ENCODE measurements around the gene CELF4.
A peak's percentile ranks its signal among the peaks of the same experiment; 100 is the strongest.

CELF4 gene

GRCh38 chr18:37494406-37494805 lies 71.2 kb downstream of the CELF4 start:
- no peak for DNase-seq (ENCODE audit: low spot score)

GRCh38 chr18:37493352-37493935 lies 72.2 kb downstream of the CELF4 start:
- no peak for DNase-seq (ENCODE audit: low spot score)

- DNase-seq (ENCODE audit: low spot score): no peak
These were observed 72.6 kb downstream of the CELF4 start for GRCh38 chr18:37492952-37493351.

- DNase-seq (ENCODE audit: low spot score): no peak
These were observed 74.1 kb downstream of the CELF4 start for GRCh38 chr18:37491526-37491925.

GRCh38 chr18:37489998-37490397 lies 75.6 kb downstream of the CELF4 start:
- DNase-seq (ENCODE audit: low spot score): no peak

- no peak for DNase-seq (ENCODE audit: low spot score)
These were observed 76.6 kb downstream of the CELF4 start for GRCh38 chr18:37489011-37489410.

- no peak for DNase-seq (ENCODE audit: low spot score)
These were observed 78.2 kb downstream of the CELF4 start for GRCh38 chr18:37487400-37487867.

GRCh38 chr18:37486848-37487247 lies 78.8 kb downstream of the CELF4 start:
- no peak for DNase-seq (ENCODE audit: low spot score)

- no peak for DNase-seq (ENCODE audit: low spot score)
These were observed 80.4 kb downstream of the CELF4 start for GRCh38 chr18:37484983-37485834.

- no peak for DNase-seq (ENCODE audit: low spot score)
These were observed 81.4 kb downstream of the CELF4 start for GRCh38 chr18:37483984-37484819.

- DNase-seq (ENCODE audit: low spot score): no peak
These were observed 82.2 kb downstream of the CELF4 start for GRCh38 chr18:37483221-37483971.

GRCh38 chr18:37482433-37482832 lies 83.2 kb downstream of the CELF4 start:
- no peak for DNase-seq (ENCODE audit: low spot score)

GRCh38 chr18:37482002-37482401 lies 83.6 kb downstream of the CELF4 start:
- DNase-seq (ENCODE audit: low spot score): no peak

GRCh38 chr18:37481491-37481890 lies 84.1 kb downstream of the CELF4 start:
- no peak for DNase-seq (ENCODE audit: low spot score)

GRCh38 chr18:37481072-37481471 lies 84.5 kb downstream of the CELF4 start:
- no peak for DNase-seq (ENCODE audit: low spot score)

- no peak for DNase-seq (ENCODE audit: low spot score)
These were observed 88.8 kb downstream of the CELF4 start for GRCh38 chr18:37476611-37477295.

GRCh38 chr18:37476182-37476581 lies 89.4 kb downstream of the CELF4 start:
- peak; percentile 37 for DNase-seq (ENCODE audit: low spot score)

- DNase-seq (ENCODE audit: low spot score): no peak
These were observed 92.3 kb downstream of the CELF4 start for GRCh38 chr18:37473195-37473840.

GRCh38 chr18:37471637-37472036 lies 94.0 kb downstream of the CELF4 start:
- DNase-seq (ENCODE audit: low spot score): no peak

- DNase-seq (ENCODE audit: low spot score): no peak
These were observed 94.6 kb downstream of the CELF4 start for GRCh38 chr18:37470986-37471385.

All from globus pallidus (tissue), 1 donor.